K562 (cell line): ENCODE measurements around the gene GP1BA. TPM values are rescaled to one million over a fixed set of nuclear protein-coding genes. Genes with fewer than 3 reads are reported as not detected.
A peak's percentile ranks its signal among the peaks of the same experiment; 100 is the strongest.

Experiments
- BRD4 ChIP-seq: fragments of 200-600 bp; sonication (generic); IDR thresholded peaks from 2 replicates; pipeline ENCODE4 v1.6.1; 2017; ENCODE audit warnings: inconsistent platforms
- C11orf30 ChIP-seq: fragments of 450-650 bp; IDR thresholded peaks from 2 replicates; pipeline ENCODE4 v1.6.1; 2016; ENCODE audit warnings: low read depth, mild to moderate bottlenecking
- ETV1 ChIP-seq: fragments of 450-650 bp; conservative IDR thresholded peaks from 2 replicates; pipeline ENCODE4 v1.6.1; 2016; ENCODE audit warnings: missing genetic modification characterization, control low read depth, low read depth, missing compliant biosample characterization
- FOXJ2 ChIP-seq: fragments of 200-800 bp; sonication (Bioruptor generic); IDR thresholded peaks from 2 replicates; pipeline ENCODE4 v1.6.1; 2016; ENCODE audit warnings: missing genetic modification characterization, missing compliant biosample characterization
- FOXM1 ChIP-seq, 2 experiments: fragments of 450-650 bp in 1 of 2; sonication (generic) in 1 of 2; formaldehyde crosslinking in 1 of 2; IDR thresholded peaks; 2 replicates each; pipeline versions ENCODE4 v1.6.1 to v1.9.0; 2017 to 2022; ENCODE audit warnings: low read depth in 2 of 2, mild to moderate bottlenecking in 2 of 2, missing genetic modification reagents in 1 of 2, moderate library complexity in 1 of 2
- GABPA ChIP-seq: fragments of 200-800 bp; sonication (Bioruptor generic); conservative IDR thresholded peaks from 2 replicates; pipeline ENCODE4 v1.6.1; 2016; ENCODE audit warnings: low read depth, missing genetic modification characterization, missing compliant biosample characterization
- GABPB2 ChIP-seq: fragments of 250-450 bp; sonication (Bioruptor Pico); conservative IDR thresholded peaks from 2 replicates; pipeline ENCODE4 v1.5.1; 2021; ENCODE audit warnings: mild to moderate bottlenecking
- HNRNPL ChIP-seq: fragments of 200-400 bp; formaldehyde crosslinking; IDR thresholded peaks from 2 replicates; pipeline ENCODE4 v1.6.1; 2017; ENCODE audit warnings: low read depth, mild to moderate bottlenecking, low read length
- NR3C1 ChIP-seq: sonication (generic); formaldehyde crosslinking; IDR thresholded peaks from 2 replicates; pipeline ENCODE4 v1.8.1; 2022; ENCODE audit warnings: missing genetic modification reagents
- PHF21A ChIP-seq: fragments of 450-650 bp; IDR thresholded peaks from 2 replicates; pipeline ENCODE4 v1.6.1; 2017; ENCODE audit warnings: low read depth, borderline replicate concordance
- YY1 ChIP-seq, 3 experiments: IDR thresholded peaks; 2 replicates each; pipeline ENCODE4 v1.6.1; 2011; ENCODE audit warnings: low read length in 2 of 3, mild to moderate bottlenecking in 2 of 3, moderate library complexity in 2 of 3, borderline replicate concordance in 1 of 3, control low read depth in 1 of 3, low read depth in 1 of 3; ENCODE audit not compliant: insufficient read depth in 3 of 3, insufficient replicate concordance in 2 of 3, control insufficient read depth in 1 of 3, insufficient read length in 1 of 3; ENCODE audit errors: extremely low read depth in 1 of 3
- ZBED1 ChIP-seq: IDR thresholded peaks from 2 replicates; pipeline ENCODE4 v1.6.1; 2014
- polyA plus RNA-seq, 8 experiments: library from polyadenylated mRNA; depleted of rRNA in 4 of 8; stranded (reverse) in 5 of 8; unstranded in 3 of 8; fragments of >200 nt; fragmentation: Nextera tagmentation in 2 of 8; fragmentation: Illumina TruSeq in 1 of 8; extraction: Ambion mirVana in 2 of 8; extraction: Trizol in 1 of 8; gene quantifications; 2 replicates each; pipeline versions ENCODE4 v1.2.1 to v1.2.3, GENCODE V29; 2011 to 2014; ENCODE audit warnings: inconsistent platforms in 1 of 8, missing spikeins in 1 of 8
- total RNA-seq, 7 experiments: library from RNA; depleted of rRNA in 6 of 7; stranded (reverse); fragments of >200 nt in 6 of 7; fragmentation: Illumina TruSeq in 2 of 7; extraction: Trizol in 2 of 7; gene quantifications; 2 replicates each; pipeline versions ENCODE4 v1.2.1 to v1.2.3, GENCODE V29; 2011 to 2021; ENCODE audit warnings: low replicate concordance in 1 of 7
- TF ChIP-seq, protein P1 (sequence below), 3 experiments: fragments of 200-800 bp in 1 of 3; sonication (Bioruptor generic) in 1 of 3; sonication (generic) in 1 of 3; formaldehyde crosslinking in 1 of 3; IDR thresholded peaks; 2 replicates each; pipeline versions ENCODE4 v1.6.1 to v1.8.0; 2016 to 2022; ENCODE audit warnings: mild to moderate bottlenecking in 2 of 3, missing compliant biosample characterization in 2 of 3, missing genetic modification characterization in 2 of 3, missing genetic modification reagents in 1 of 3
- TF ChIP-seq, protein P2 (sequence below): sonication (generic); formaldehyde crosslinking; IDR thresholded peaks from 2 replicates; pipeline ENCODE4 v1.8.0; 2023; ENCODE audit warnings: mild to moderate bottlenecking, missing genetic modification reagents
- TF ChIP-seq, protein P3 (sequence below): sonication (generic); formaldehyde crosslinking; IDR thresholded peaks from 2 replicates; pipeline ENCODE4 v1.8.1; 2023; ENCODE audit warnings: mild to moderate bottlenecking, missing genetic modification reagents
- TF ChIP-seq, protein P4 (sequence below): fragments of 250-450 bp; sonication (Bioruptor Pico); IDR thresholded peaks from 2 replicates; pipeline ENCODE4 v1.5.0; 2022; ENCODE audit warnings: mild to moderate bottlenecking
- TF ChIP-seq, protein P5 (sequence below): fragments of 250-450 bp; sonication (Bioruptor Pico); IDR thresholded peaks from 2 replicates; pipeline ENCODE4 v1.4.0; 2020; ENCODE audit warnings: borderline replicate concordance

GP1BA gene
- total and polyA plus RNA-seq, 9 of the 15 experiments (the other 6 are each of a cell fraction or from before 2014, with no cell fraction given), result 0.01 TPM; not detected in 8

DNA sequence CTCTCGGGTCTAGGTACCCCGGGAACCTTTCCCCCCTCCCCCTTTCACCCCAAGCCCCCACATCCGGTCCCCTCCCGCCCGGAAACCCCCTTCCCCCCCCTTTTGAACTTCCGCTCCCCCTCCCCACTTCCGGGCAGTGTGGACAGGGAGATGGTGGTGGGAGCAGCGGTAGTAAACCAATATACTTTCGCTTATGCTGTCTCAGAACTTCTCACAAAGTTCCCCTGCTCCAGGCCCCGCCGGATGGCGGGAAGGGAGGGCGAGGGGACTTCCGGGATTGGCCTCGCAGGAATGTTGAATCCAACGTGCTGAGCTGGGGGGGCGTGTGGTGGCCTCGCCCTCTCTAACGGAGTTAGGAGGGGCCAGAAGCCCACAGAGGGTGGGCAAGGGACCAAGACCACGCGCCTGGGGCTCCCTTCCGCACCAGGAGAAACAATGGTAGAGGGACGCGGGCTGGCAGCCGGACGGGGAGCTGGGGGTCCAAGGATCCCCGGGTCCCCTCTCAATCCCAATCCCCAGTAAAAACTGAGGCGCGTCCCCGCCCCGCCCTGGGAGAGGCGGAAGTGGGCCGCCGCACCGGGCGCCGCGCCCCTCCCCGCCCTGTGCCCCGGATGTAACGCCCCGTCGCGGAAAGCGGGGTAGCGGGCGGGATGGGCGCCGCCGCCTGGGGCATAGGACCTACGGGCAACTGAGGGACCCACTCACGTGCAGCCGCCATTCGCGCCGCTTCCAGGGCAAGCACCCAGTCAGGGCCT lies 15.5 kb downstream of the GP1BA start (continued):
- TF ChIP-seq, protein P1, sequence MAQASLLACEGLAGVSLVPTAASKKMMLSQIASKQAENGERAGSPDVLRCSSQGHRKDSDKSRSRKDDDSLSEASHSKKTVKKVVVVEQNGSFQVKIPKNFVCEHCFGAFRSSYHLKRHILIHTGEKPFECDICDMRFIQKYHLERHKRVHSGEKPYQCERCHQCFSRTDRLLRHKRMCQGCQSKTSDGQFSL (CRISPR knock-in tag; IDR thresholded peaks at IDR 0.05), result no peak
- TF ChIP-seq, protein P1 (tag; IDR thresholded peaks at IDR 0.05), result peak in 1 of 2 experiments; percentile 35; a peak in 2 of 4 replicates
- TF ChIP-seq PHF21A (0 out of 2 replicates have a peak, but pooled peaks have one; percentile 4), GABPA (peak; percentile 91), C11orf30 (no peak), NR3C1 (CRISPR knock-in tag) (no peak), YY1 (IDR thresholded peaks at IDR 0.05; ENCODE audit: borderline replicate concordance in 1 of 3, control insufficient read depth in 1 of 3, extremely low read depth in 1 of 3, insufficient read depth in 3 of 3, insufficient read length in 1 of 3, insufficient replicate concordance in 2 of 3, low read depth in 1 of 3, low read length in 2 of 3) (no peak), ZBED1 (no peak), HNRNPL (peak; percentile 84), BRD4 (0 out of 2 replicates have a peak, but pooled peaks have one; percentile 61), ETV1 (tag) (peak; percentile 65), FOXM1 (IDR thresholded peaks at IDR 0.05; ENCODE audit: low read depth) (no peak), FOXM1 (CRISPR knock-in tag; IDR thresholded peaks at IDR 0.05; ENCODE audit: low read depth) (0 out of 2 replicates have a peak, but pooled peaks have one; percentile 29), FOXJ2 (tag) (no peak), GABPB2 (CRISPR knock-in tag) (no peak)
- TF ChIP-seq, protein P2, sequence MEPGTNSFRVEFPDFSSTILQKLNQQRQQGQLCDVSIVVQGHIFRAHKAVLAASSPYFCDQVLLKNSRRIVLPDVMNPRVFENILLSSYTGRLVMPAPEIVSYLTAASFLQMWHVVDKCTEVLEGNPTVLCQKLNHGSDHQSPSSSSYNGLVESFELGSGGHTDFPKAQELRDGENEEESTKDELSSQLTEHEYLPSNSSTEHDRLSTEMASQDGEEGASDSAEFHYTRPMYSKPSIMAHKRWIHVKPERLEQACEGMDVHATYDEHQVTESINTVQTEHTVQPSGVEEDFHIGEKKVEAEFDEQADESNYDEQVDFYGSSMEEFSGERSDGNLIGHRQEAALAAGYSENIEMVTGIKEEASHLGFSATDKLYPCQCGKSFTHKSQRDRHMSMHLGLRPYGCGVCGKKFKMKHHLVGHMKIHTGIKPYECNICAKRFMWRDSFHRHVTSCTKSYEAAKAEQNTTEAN (CRISPR knock-in tag), result no peak
- TF ChIP-seq, protein P3, sequence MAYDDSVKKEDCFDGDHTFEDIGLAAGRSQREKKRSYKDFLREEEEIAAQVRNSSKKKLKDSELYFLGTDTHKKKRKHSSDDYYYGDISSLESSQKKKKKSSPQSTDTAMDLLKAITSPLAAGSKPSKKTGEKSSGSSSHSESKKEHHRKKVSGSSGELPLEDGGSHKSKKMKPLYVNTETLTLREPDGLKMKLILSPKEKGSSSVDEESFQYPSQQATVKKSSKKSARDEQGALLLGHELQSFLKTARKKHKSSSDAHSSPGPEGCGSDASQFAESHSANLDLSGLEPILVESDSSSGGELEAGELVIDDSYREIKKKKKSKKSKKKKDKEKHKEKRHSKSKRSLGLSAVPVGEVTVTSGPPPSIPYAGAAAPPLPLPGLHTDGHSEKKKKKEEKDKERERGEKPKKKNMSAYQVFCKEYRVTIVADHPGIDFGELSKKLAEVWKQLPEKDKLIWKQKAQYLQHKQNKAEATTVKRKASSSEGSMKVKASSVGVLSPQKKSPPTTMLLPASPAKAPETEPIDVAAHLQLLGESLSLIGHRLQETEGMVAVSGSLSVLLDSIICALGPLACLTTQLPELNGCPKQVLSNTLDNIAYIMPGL (CRISPR knock-in tag), result no peak
- TF ChIP-seq, protein P4, sequence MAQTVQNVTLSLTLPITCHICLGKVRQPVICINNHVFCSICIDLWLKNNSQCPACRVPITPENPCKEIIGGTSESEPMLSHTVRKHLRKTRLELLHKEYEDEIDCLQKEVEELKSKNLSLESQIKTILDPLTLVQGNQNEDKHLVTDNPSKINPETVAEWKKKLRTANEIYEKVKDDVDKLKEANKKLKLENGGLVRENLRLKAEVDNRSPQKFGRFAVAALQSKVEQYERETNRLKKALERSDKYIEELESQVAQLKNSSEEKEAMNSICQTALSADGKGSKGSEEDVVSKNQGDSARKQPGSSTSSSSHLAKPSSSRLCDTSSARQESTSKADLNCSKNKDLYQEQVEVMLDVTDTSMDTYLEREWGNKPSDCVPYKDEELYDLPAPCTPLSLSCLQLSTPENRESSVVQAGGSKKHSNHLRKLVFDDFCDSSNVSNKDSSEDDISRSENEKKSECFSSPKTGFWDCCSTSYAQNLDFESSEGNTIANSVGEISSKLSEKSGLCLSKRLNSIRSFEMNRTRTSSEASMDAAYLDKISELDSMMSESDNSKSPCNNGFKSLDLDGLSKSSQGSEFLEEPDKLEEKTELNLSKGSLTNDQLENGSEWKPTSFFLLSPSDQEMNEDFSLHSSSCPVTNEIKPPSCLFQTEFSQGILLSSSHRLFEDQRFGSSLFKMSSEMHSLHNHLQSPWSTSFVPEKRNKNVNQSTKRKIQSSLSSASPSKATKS (CRISPR knock-in tag), result no peak
- TF ChIP-seq, protein P5, sequence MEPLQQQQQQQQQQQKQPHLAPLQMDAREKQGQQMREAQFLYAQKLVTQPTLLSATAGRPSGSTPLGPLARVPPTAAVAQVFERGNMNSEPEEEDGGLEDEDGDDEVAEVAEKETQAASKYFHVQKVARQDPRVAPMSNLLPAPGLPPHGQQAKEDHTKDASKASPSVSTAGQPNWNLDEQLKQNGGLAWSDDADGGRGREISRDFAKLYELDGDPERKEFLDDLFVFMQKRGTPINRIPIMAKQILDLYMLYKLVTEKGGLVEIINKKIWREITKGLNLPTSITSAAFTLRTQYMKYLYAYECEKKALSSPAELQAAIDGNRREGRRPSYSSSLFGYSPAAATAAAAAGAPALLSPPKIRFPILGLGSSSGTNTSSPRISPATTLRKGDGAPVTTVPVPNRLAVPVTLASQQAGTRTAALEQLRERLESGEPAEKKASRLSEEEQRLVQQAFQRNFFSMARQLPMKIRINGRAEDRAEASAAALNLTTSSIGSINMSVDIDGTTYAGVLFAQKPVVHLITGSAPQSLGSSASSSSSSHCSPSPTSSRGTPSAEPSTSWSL, result no peak
